IMR-90 (cell line): ENCODE measurements around the gene RPTOR. TPM values are rescaled to one million over a fixed set of nuclear protein-coding genes. Genes with fewer than 3 reads are reported as not detected.

ENCODE experiments used
- ATAC-seq: fragments of 200-7000 bp; cut with Tn5 transposase; 2 replicates; pipeline ENCODE4 v1.9.1; 2020; ENCODE audit warnings: low read depth, mild to moderate bottlenecking, moderate library complexity
- BruUV-seq: library from RNA; stranded (reverse); fragments of 400-500 nt; replicated peaks from 2 replicates; lab custom pipeline; 2021; lab: Mats Ljungman, UMichigan
- CTCF ChIA-PET: fragments of 300-600 bp; formaldehyde crosslinking; extraction: SDS; loops from one replicate; lab custom pipeline; 2021; ENCODE audit warnings: antibody characterized with exemption; lab: Yijun Ruan, JAX
- POLR2A ChIA-PET: fragments of 300-600 bp; sonication (Branson Sonifier 250); formaldehyde crosslinking; loops from one replicate; lab custom pipeline; 2022; ENCODE audit warnings: antibody characterized with exemption; ENCODE audit not compliant: unreplicated experiment; lab: Charles Lee
- DNase-seq: peaks from one replicate; pipeline ENCODE4 v3.0.0; 2013
- H2AFZ ChIP-seq: replicated peaks from 2 replicates; pipeline ENCODE3; 2013; ENCODE audit warnings: low read length, mild to moderate bottlenecking; ENCODE audit not compliant: poor library complexity
- H2AK5ac ChIP-seq: 2 replicates; pipeline ENCODE4 v1.6.1; 2013; ENCODE audit warnings: low read depth, low read length, inconsistent platforms
- H2AK9ac ChIP-seq: replicated peaks from 2 replicates; pipeline ENCODE3; 2013; ENCODE audit warnings: mild to moderate bottlenecking, low read depth, low read length, moderate library complexity; ENCODE audit not compliant: poor library complexity
- H2BK120ac ChIP-seq: 2 replicates; pipeline ENCODE4 v1.6.1; 2013; ENCODE audit warnings: low read depth, low read length, inconsistent platforms
- H2BK15ac ChIP-seq: 3 replicates; pipeline ENCODE4 v1.6.1; 2013; ENCODE audit warnings: low read depth, low read length, inconsistent platforms
- H2BK20ac ChIP-seq: 2 replicates; pipeline ENCODE4 v1.6.1; 2013; ENCODE audit warnings: low read depth, mild to moderate bottlenecking, inconsistent platforms, low read length, moderate library complexity
- H2BK5ac ChIP-seq: 2 replicates; pipeline ENCODE4 v1.6.1; 2013; ENCODE audit warnings: mild to moderate bottlenecking, low read depth, low read length, inconsistent platforms; ENCODE audit not compliant: poor library complexity, severe bottlenecking
- H3K14ac ChIP-seq: replicated peaks from 2 replicates; pipeline ENCODE4 v1.6.1; 2013; ENCODE audit warnings: low read depth, low read length, inconsistent platforms
- H3K18ac ChIP-seq: 2 replicates; pipeline ENCODE4 v1.6.1; 2013; ENCODE audit warnings: low read depth, low read length, control low read depth
- H3K23ac ChIP-seq: 2 replicates; pipeline ENCODE4 v1.6.1; 2013; ENCODE audit warnings: low read depth, low read length, inconsistent platforms
- H3K27ac ChIP-seq: 2 replicates; pipeline ENCODE4 v1.5.1; 2013; ENCODE audit warnings: mild to moderate bottlenecking, control low read depth, low read length; ENCODE audit not compliant: insufficient read depth
- H3K27me3 ChIP-seq: 2 replicates; pipeline ENCODE4 v1.6.1; 2013; ENCODE audit warnings: low read length; ENCODE audit not compliant: control insufficient read depth, insufficient read depth
- H3K36me3 ChIP-seq: 2 replicates; pipeline ENCODE4 v1.6.1; 2013; ENCODE audit warnings: low read length, mixed read lengths; ENCODE audit not compliant: control insufficient read depth, insufficient read depth
- H3K4ac ChIP-seq: 2 replicates; pipeline ENCODE4 v1.6.1; 2013; ENCODE audit warnings: low read depth, low read length, inconsistent platforms
- H3K4me1 ChIP-seq: 2 replicates; pipeline ENCODE4 v1.6.1; 2013; ENCODE audit warnings: low read length, mixed read lengths; ENCODE audit not compliant: control insufficient read depth, insufficient read depth
- H3K4me2 ChIP-seq: 2 replicates; pipeline ENCODE4 v1.6.1; 2013; ENCODE audit warnings: low read depth, mild to moderate bottlenecking, control low read depth, low read length, moderate library complexity
- H3K4me3 ChIP-seq: 2 replicates; pipeline ENCODE4 v1.5.1; 2013; ENCODE audit warnings: low read depth, mild to moderate bottlenecking, control low read depth, low read length, moderate library complexity; ENCODE audit not compliant: insufficient read depth
- H3K56ac ChIP-seq: 2 replicates; pipeline ENCODE4 v1.6.1; 2013; ENCODE audit warnings: low read length, inconsistent platforms; ENCODE audit not compliant: insufficient read depth; ENCODE audit errors: extremely low read depth
- H3K79me1 ChIP-seq, 2 experiments: 2 replicates each; pipeline ENCODE4 v1.6.1; 2013; ENCODE audit warnings: low read length in 2 of 2, inconsistent platforms in 1 of 2, low read depth in 1 of 2
- H3K9ac ChIP-seq: 2 replicates; pipeline ENCODE4 v1.6.1; 2013; ENCODE audit warnings: low read depth, low read length, control low read depth
- H3K9me1 ChIP-seq: 2 replicates; pipeline ENCODE4 v1.6.1; 2013; ENCODE audit warnings: low read length, inconsistent platforms; ENCODE audit not compliant: insufficient read depth
- H3K9me3 ChIP-seq: 2 replicates; pipeline ENCODE4 v1.6.1; 2013; ENCODE audit warnings: low read length; ENCODE audit not compliant: control insufficient read depth, insufficient read depth
- H4K20me1 ChIP-seq: 2 replicates; pipeline ENCODE4 v1.6.1; 2013; ENCODE audit warnings: low read length, inconsistent platforms; ENCODE audit not compliant: insufficient read depth
- H4K5ac ChIP-seq: 2 replicates; pipeline ENCODE4 v1.6.1; 2013; ENCODE audit warnings: mild to moderate bottlenecking, low read depth, low read length, control low read depth
- H4K8ac ChIP-seq, 2 experiments: 2 replicates each; pipeline ENCODE4 v1.6.1; 2013; ENCODE audit warnings: low read depth in 2 of 2, low read length in 2 of 2, control low read depth in 1 of 2, inconsistent platforms in 1 of 2
- H4K91ac ChIP-seq: 2 replicates; pipeline ENCODE4 v1.6.1; 2013; ENCODE audit warnings: low read depth, low read length, inconsistent platforms; ENCODE audit not compliant: insufficient read depth
- POLR2A ChIP-seq: IDR thresholded peaks from 2 replicates; pipeline ENCODE4 v1.6.1; 2012; ENCODE audit warnings: mild to moderate bottlenecking, low read depth, low read length
- SMC3 ChIP-seq: fragments of 150-350 bp; IDR thresholded peaks from 2 replicates; pipeline ENCODE4 v1.6.1; 2016; ENCODE audit warnings: low read depth, mild to moderate bottlenecking, antibody characterized with exemption, low read length, moderate library complexity
- WGBS, 2 experiments: methylation state at CpG; one replicate each; pipeline versions ENCODE4 v1.1.5 to v1.1.7; 2013; ENCODE audit warnings: missing lambda C conversion rate in 2 of 2; ENCODE audit not compliant: insufficient read length in 1 of 2; ENCODE audit errors: extremely low coverage in 2 of 2; 5-methylcytosine and 5-hydroxymethylcytosine counted together
- dilution Hi-C: fragments of 300-500 bp; cut with HindIII; formaldehyde crosslinking; loops from one replicate; pipeline ENCODE4 v1.14.3; 2018; ENCODE audit warnings: low sequenced_read_pairs; ENCODE audit not compliant: unreplicated experiment
- in situ Hi-C: fragments of 300-500 bp; cut with MboI; formaldehyde crosslinking; loops from 3 replicates; pipeline ENCODE4 v1.14.3; 2019; ENCODE audit warnings: low sequenced_read_pairs, inconsistent platforms, mixed read lengths
- intact Hi-C: fragments of 100-400 bp; cut with micrococcal nuclease; formaldehyde crosslinking; loops from 2 replicates; pipeline ENCODE4 v1.10.0; 2022
- polyA plus RNA-seq, 3 experiments: library from polyadenylated mRNA; depleted of rRNA; stranded (reverse); fragments of >200 nt; gene quantifications; 2 replicates each; pipeline ENCODE4 v1.2.3, GENCODE V29; 2012; ENCODE audit warnings: low replicate concordance in 1 of 3
- total RNA-seq: library from RNA; depleted of rRNA; stranded (reverse); fragments of >200 nt; gene quantifications from 2 replicates; pipeline ENCODE4 v1.2.3, GENCODE V29; 2012

Gene RPTOR
- total and polyA plus RNA-seq, 2 of the 4 experiments (the other 2 are of a cell fraction): 10.8 to 14.7 TPM

GRCh38 chr17:80511222-80512180 lies 33.1 kb upstream of the RPTOR start:
- ChIA-PET POLR2A (no interaction called here), CTCF (no interaction called here)
- WGBS, 2 experiments: 54% methylated on average over 11 of the region's 18 CpGs; no CpG with 5 or more reads in 1 of the 2 experiments
- no peak overlapping the region for H3K27ac ChIP-seq
- H2AK9ac ChIP-seq: peak overlapping the region; percentile 79
- peak overlapping the region; percentile 97 for H2AK5ac ChIP-seq
- H2BK15ac ChIP-seq: peak overlapping the region; percentile 95; the same call in 2 of the 3 replicates
- 0 out of 2 replicates have a peak, but pooled peaks cover 6% of the 10 kb centered on the region for H4K20me1 ChIP-seq
- peak overlapping the region; percentile 13 for H4K91ac ChIP-seq
- peaks cover 7% of the 10 kb centered on the region for H3K4me1 ChIP-seq
- H3K4ac ChIP-seq: peak overlapping the region; percentile 74
- H3K56ac ChIP-seq: no peak overlapping the region
- peaks cover 11% of the 10 kb centered on the region for H3K9me1 ChIP-seq
- ATAC-seq (no peak), DNase-seq (no peak)
- peak overlapping the region; percentile 43 for H2BK20ac ChIP-seq
- intact Hi-C loops (no loop called here), dilution Hi-C loops (no loop called here), in situ Hi-C loops (no loop called here)
- H3K9me3 ChIP-seq: no peaks in the 10 kb centered on the region
- no peak overlapping the region for H3K4me3 ChIP-seq
- H2BK120ac ChIP-seq: peak overlapping the region; percentile 73
- H2AFZ ChIP-seq: peak overlapping the region; percentile 49
- no peaks in the 10 kb centered on the region for H3K79me1 ChIP-seq
- H3K9ac ChIP-seq: no peak overlapping the region
- peak overlapping the region in 1 of 2 experiments; percentile 59; a peak in 1 of 4 replicates for H4K8ac ChIP-seq
- peak overlapping the region; percentile 91 for H2BK5ac ChIP-seq
- H3K14ac ChIP-seq: peak overlapping the region; percentile 58; the same call in 1 of the 2 replicates
- no TSS peak for BruUV-seq
- H3K27me3 ChIP-seq: peaks cover 1% of the 10 kb centered on the region; the same call in 1 of the 2 replicates
- TF ChIP-seq SMC3: peak; percentile 10; the same call in 1 of the 2 replicates
- TF ChIP-seq POLR2A: no peak
- H4K5ac ChIP-seq: peak overlapping the region; percentile 20; the same call in 1 of the 2 replicates
- H3K36me3 ChIP-seq: no peaks in the 10 kb centered on the region
- no peak overlapping the region; the same call in 1 of the 2 replicates for H3K18ac ChIP-seq
- H3K4me2 ChIP-seq: no peak overlapping the region
- peak overlapping the region; percentile 80; the same call in 1 of the 2 replicates for H3K23ac ChIP-seq
